ENCODE results near the gene ABCC9.
"Not testable (repeated sequence)": the region's sequence is repeated elsewhere in the genome, so short reads cannot be mapped to it uniquely, and the experiment has no call there.

The ABCC9 gene

DNA sequence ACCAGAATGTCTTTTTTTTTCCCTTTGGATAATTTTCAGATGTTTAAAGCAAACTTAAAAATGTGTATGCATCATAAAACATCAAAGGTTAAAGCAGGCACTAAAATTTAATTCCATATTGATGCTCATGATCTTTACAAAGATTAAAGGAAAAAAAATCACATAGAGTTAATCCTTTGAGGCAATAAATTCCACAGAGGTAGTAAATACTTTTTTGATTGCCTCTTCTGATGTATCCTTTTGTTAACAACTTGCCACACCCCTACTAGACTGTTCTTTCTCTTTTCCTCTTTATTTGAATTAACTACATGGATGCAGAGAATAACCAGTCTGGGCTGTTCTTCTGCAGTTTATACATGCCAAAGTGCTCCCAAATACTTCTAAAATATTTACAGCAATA lies 121.5 kb downstream of the ABCC9 start:
- in situ Hi-C loops (cut with MboI; ENCODE audit: low sequenced_read_pairs) = no loop called here

DNA sequence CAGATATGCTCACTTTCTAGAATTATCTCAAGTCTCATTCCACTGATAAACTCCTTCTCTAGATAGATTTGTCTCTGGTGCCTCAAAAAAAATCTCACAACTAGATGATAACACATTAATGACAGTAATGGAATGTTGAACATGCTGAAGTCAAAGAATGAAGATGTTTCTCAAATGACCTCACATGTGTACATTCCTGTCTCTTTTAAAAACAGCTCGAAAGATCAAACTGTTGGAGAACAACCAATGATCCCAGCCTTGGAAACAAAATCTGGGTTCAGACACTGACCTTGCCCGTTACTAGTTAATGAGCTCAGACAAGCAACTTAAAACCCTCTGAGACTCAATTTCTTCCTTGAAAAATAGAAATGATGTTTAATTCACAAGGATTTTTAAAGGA lies 122.0 kb downstream of the ABCC9 start:
- in situ Hi-C loops (cut with MboI; ENCODE audit: low sequenced_read_pairs) = no loop called here

DNA sequence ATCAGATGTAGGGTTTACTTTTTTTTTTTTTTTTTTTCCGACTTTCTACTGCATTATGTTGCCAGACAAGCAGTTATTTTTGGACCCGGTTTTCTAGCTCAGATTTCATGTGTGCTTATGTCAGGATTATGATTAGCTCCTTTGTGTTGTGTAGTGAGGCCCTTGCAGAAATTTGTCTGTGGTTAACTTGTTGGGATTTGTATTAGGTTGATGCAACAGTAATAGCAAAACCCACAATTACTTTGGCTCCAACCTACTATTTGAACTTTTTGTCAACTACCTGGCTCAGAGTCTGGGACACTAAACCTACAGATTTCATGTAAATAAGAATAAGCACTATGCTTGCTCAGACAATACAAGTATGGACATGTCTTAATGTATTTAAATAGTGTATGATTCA lies 122.6 kb downstream of the ABCC9 start:
- in situ Hi-C loops (cut with MboI; ENCODE audit: low sequenced_read_pairs) = no loop called here

DNA sequence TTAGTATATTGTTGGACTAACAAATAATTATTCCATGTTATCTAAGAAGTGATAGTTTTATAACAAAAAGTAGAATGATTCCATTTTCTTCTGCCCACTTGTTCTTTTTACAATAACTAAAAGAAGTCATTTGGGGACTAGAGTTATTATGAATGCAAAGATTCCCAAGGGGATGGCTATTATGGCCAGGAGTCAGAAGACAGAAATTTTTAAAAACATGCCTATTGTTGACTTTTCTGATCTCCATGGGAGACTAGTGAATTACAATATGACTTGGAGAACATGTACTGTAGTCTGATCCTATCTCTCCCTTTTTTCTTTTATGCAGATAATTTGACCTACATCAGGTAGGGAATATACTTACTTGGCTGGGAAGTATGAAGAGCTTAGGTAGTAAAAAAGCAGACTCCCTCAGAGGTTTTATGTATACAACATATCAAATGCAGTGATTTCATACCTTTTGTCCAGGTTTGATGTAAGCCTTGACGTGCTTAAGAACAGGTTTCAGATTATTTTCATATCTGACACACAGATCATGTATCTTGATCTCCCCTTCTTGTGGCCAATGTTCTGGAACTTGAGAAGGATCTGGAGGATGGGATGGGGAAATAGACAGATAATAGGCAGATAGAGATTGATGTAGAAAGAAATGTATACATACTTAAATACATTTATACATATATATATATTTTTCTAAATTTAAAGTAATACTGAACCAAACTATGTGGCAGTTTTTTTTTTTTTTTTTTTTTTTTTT lies 125.7 kb downstream of the ABCC9 start:
- in situ Hi-C loops (cut with MboI; ENCODE audit: low sequenced_read_pairs) = no loop called here

DNA sequence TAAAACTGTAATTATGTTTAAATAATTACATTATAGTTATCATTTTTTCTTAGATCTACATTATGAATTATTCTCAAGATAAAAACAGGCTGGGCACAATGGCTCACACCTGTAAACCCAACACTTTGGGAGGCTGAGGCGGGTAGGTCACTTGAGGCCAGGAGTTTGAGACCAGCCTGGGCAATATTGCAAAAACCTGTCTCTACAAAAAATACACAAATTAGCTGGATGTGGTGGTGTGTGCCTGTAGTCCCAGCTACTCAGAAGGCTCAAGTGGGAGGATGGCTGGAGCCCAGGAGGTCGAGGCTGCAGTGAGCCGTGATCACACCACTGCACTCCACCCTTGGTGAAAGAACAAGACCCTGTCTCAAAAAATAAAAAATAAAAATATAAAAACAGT lies 126.4 kb downstream of the ABCC9 start:
- in situ Hi-C loops (cut with MboI; ENCODE audit: low sequenced_read_pairs) = no loop called here

DNA sequence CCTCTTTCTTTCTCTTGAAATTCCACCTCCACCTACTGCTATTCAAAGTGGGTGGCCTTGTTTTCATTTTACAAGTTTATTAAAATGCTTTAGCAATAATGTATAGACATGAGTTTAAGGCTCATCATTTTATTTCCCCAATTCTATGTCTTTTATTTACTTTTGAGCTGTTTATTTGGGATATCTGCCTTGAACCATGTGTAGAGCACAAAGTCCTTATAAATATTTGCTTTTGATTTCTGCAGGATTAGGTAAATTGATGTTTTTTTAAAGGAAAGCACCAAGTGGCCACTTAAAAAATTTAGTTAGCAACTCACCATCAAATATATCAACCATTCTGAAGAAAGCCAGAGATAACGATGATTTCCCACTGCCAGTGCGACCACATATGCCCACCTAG lies 126.9 kb downstream of the ABCC9 start:
- in situ Hi-C loops (cut with MboI; ENCODE audit: low sequenced_read_pairs) = no loop called here

DNA sequence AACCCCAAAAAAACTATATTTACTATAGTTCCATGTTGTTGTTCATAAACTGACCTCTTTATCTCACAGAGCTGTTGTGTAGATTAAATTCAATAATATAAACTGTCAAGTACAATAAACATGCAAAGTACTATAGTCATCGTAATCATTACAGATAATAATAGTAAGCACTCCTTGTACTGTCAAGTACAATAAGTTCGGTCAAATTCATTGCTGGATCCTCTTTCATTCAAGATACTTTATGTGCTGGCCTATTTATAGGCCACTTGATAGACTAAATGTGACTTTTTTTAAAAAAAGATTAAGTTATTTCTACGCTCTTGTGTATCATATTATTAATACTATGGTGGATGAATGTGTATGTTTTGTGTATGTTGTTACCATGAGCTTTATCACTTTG lies 127.5 kb downstream of the ABCC9 start:
- in situ Hi-C loops (cut with MboI; ENCODE audit: low sequenced_read_pairs) = no loop called here

DNA sequence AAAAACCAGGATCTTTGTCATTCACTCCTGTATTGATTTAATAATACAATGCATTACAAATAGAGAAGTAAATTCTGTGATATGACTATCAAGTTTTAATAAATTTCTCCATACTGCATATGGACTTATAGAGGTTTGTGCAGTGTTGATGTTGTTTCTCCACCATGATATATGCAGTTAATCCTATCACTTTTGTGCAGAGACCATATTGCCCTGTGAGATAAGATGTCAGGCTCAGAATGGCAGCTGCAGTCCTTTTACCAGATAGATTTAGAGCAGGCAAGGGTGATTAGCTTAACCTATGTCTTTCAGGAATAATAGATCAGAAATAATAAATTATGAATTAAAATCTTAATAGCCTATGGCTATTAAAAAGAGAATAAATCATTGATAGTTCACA lies 128.1 kb downstream of the ABCC9 start:
- in situ Hi-C loops (cut with MboI; ENCODE audit: low sequenced_read_pairs) = no loop called here

DNA sequence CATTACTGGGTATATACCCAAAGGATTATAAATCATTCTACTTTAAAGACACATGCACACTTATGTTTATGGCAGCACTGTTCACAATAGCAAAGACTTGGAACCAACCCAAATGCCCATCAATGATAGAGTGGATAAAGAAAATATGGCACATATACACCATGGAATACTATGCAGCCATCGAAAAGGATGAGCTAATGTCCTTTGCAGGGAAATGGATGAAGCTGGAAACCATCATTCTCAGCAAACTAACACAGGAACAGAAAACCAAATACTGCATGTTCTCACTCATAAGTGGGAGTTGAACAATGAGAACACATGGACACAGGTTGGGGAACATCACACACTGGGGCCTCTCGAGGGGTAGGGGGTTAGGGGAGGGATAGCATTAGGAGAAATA lies 128.9 kb downstream of the ABCC9 start:
- in situ Hi-C loops (cut with MboI; ENCODE audit: low sequenced_read_pairs) = not testable (repeated sequence)

DNA sequence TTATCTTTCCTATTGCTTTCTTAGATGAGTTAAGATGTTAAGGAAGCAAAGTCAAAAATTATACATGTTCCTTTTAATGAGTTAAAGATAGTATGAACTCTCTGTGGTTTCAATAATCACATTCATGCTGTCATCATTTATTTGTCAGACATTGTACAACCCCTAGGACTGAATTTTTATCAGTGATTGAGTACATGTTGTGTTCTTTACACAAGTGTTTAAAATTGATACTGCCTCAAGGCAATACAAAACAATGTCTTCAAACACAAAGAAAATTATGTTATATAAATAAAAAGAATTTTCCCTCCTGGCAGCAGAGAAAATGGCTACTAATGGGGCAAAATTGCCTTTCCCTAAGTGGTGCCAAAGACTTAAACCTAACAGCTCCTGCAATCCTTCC lies 132.1 kb downstream of the ABCC9 start:
- in situ Hi-C loops (cut with MboI; ENCODE audit: low sequenced_read_pairs) = no loop called here

DNA sequence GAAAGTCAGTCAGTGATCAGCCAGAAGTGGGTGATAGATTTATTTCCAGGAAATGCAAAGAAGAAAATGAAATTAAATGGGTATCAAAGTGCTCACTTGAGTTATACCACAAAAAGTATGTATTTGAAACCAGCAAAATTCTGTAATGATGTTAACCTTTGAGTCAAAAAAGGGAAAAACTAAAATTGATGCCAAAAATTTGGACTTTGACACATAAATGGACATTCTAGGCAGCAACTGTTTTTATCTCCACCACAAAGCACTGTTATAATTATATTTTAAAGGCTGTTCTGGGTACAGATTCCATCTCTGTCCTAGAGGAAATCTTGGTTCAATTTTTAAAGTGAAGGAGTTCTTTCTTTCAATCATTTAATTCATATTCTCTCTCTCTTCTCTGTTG lies 135.0 kb downstream of the ABCC9 start:
- in situ Hi-C loops (cut with MboI; ENCODE audit: low sequenced_read_pairs) = no loop called here

DNA sequence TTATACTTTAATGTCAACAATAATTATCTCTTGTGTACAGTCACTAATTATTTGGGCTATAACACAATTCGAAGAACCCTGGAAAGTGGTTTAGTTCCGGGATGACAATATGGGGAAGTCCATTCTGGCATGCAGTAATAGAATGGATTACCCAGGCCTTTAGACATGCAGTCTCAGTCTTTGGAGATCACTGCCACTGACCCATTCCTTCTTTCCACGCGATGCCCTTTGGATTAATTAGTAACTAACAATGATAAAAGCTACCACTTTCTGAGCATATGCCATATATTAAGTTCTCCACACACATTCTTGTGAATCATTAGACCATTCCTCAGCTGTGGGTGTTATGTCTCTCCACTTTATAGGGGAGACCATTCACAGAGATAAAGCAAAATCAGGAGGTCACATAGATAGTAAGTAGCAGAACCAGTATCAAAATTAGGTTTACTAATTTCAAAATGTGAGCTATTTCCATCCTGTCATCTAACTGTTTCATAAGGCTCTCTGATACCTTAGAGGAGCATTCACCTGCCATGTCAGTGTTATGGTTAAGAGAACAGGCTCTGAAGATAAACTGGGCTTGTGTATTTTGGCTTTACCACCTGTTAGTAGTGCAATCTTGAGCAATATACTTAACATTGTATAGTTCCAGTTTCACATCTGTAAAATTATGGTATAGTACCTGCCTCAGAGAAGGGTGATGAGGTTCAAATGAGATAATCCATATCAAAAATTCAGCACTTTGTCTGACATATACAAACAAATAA lies 139.5 kb downstream of the ABCC9 start:
- in situ Hi-C loops (cut with MboI; ENCODE audit: low sequenced_read_pairs) = no loop called here

DNA sequence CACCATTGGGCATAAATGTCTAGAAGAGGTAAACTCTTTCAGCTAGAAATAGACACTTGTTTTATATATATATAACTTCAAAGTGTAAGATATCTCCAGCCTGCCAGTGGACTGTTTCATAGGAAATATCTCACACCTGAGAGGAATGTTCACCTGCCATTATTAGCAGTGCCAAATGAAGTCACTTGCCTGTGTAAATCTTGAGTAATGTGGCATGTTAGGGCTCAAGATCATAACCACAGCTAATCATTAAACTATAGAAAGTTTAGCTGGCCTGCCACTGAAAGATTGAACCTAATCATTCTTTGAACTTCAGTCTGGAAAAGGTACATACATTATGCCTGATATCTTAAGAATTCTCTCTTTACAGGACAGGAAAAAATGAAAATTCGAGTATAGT lies 141.2 kb downstream of the ABCC9 start:
- in situ Hi-C loops (cut with MboI; ENCODE audit: low sequenced_read_pairs) = no loop called here

DNA sequence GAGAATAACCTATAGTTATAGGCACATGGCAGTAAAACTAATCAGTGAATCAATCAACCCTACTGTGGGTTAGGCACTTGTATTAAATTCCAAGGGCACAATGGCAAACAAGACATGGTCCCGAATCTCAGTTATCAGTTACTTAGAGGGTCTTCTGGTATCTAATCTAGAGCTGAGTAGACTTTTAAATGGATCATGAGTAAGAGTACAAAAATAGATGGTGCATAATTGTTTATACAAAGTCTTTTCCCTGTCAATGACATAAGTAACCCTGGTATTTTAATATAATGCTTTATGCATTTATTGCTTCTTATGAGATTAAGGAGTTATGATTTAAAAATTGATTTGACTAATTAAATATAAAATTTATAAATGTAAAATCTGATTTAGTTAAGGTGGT lies 143.7 kb downstream of the ABCC9 start:
- in situ Hi-C loops (cut with MboI; ENCODE audit: low sequenced_read_pairs) = no loop called here

DNA sequence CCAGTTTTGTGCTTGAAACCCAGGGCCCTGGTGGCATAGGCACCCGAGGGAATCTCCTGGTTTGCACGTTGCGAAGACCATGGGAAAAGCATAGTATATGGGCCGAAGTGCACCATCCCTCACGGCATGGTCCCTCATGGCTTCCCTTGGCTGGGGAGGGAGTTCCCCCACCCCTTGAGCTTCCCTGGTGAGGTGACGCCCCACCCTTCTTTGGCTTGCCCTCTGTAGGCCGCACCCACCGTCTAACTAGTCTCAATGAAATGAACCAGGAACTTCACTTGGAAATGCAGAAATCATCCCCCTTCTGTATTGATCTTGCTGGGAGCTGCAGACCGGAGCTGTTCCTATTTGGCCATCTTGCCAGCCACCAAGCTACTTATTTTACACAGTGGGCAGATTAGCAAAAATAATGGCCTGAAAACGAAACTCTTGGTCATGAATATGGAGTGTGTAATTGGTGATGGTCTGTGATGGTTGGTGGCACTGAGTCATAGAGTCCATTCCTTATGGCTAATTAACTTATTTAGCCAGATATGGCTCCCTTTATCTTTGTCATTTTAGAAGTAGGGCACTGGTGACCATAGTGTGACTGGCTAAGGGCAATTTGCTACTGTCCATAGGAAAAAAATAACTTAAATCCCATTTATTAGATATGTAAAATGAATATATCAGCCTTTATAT lies 145.4 kb downstream of the ABCC9 start:
- in situ Hi-C loops (cut with MboI; ENCODE audit: low sequenced_read_pairs) = no loop called here

DNA sequence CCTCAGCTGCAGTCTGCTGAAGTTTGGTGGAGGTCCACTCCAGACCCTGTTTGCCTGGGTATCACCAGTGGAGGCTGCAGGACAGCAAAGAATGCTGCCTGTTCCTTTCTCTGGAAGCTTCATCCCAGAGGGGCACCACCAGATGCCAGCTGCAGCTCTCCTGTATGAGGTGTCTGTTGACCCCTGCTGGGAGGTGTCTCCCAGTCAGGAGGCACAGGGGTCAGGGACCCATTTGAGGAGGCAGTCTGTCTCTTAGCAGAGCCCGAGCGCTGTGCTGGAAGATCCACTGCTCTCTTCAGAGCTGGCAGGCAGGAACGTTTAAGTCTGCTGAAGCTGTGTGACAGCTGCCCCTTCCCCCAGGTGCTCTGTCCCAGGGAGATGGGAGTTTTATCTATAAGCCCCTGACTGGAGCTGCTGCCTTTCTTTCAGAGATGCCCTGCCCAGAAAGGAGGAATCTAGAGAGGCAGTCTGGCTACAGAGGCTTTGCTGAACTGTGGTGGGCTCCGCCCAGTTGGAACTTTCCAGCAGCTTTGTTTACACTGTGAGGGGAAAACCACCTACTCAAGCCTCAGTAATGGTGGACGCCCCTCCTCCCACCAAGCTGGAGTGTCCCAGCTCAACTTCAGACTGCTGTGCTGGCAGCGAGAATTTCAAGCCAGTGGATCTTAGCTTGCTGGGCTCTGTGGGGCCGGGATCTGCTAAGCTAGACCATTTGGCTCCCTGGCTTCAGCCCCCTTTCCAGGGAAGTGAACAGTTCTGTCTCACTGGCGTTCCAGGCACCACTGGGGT lies 146.2 kb downstream of the ABCC9 start:
- in situ Hi-C loops (cut with MboI; ENCODE audit: low sequenced_read_pairs) = not testable (repeated sequence)

DNA sequence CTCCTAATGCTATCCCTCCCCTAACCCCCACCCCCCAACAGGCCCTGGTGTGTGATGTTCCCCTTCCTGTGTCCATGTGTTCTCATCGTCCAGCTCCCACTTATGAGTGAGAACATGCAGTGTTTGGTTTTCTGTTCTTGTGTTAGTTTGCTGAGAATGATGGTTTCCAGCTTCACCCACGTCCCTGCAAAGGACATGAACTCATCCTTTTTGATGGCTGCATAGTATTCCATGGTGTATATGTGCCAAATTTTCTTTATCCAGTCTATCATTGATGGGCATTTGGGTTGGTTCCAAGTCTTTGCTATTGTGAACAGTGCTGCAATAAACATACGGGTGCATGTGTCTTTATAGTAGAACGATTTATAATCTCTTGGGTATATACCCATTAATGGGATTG lies 151.5 kb downstream of the ABCC9 start:
- in situ Hi-C loops (cut with MboI; ENCODE audit: low sequenced_read_pairs) = not testable (repeated sequence)

DNA sequence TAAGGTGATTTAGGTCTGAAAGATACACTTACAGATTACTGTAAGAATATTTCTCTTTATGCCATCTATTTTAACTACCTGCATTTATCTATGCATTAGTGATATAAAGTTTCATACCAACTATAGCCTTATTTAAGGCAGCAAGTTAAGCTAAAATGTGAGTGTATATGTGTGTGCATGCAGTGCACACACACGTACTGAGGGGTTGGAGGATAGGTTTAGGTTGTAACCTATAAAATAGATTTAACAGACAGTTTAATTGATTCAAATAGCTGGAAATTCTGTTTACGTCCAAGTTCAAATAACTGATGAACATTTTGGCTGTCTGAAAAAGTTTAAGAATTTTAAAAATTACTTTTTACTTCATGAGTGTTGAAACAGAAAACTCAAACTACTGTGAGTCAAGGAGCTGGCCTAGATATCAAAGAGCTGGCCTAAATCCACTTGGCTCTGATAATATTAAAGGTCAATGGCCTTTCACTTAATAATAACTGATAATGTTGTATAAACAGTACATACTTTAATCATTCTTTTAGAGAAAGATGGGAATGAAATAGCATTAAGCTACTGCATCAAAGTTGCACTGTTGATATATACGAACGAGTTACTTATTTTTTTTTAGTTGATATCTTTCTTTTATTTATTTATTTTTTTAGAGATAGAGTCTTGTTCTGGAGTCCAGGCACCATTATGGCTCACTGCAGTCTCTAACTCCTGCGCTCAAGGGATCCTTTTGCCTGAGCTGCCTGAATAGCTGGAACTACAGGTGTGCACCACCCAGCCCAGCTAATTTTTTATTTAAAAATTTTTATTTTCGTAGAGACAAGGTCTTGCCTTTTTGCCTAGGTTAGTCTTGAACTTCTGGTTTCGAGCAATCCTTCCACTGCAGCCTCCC lies 152.9 kb downstream of the ABCC9 start:
- in situ Hi-C loops (cut with MboI; ENCODE audit: low sequenced_read_pairs) = no loop called here

DNA sequence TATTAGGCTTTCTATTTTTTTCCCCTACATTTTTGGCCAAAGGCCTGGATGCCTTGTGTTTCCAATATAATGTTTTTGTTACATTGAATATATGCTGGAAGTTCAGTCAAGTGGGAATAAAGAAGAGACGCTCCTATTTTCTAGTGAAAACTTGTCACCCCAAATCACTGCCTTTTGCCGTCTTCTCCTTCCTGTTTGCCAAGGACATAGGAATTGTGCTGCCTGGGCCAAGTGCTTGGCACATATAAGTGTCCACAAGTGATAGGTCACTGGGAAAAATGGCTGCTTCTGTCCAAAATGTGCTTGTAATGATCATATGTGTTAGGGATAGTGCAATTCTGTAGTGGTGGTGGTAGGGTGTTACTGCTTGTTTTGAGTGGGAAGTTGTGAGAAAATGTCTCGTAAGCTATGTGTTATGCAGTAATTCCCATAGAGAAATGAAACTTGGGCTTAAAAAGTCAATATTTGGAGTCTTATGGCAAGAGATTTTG lies 155.1 kb downstream of the ABCC9 start:
- in situ Hi-C loops (cut with MboI; ENCODE audit: low sequenced_read_pairs) = no loop called here

DNA sequence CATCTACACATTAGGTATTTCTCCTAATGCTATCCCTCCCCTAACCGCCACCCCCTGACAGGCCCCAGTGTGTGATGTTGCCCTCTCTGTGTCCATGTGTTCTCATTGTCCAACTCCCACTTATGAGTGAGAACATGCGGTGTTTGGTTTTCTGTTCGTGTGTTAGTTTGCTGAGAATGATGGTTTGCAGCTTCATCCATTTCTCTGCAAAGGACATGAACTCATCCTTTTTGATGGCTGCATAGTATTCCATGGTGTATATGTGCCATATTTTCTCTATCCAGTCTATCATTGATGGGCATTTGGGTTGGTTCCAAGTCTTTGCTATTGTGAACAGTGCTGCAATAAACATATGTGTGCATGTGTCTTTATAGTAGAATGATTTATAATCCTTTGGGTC lies 158.5 kb downstream of the ABCC9 start:
- in situ Hi-C loops (cut with MboI; ENCODE audit: low sequenced_read_pairs) = not testable (repeated sequence)
